GM12874 (cell line): Measurements from ENCODE around the gene PRKN.

Experiments
- CTCF ChIP-seq: IDR thresholded peaks from 2 replicates; pipeline ENCODE4 v1.5.1; 2011; ENCODE audit warnings: low read depth, mild to moderate bottlenecking, control low read depth, low read length, moderate library complexity; ENCODE audit not compliant: insufficient read depth

PRKN gene

GRCh38 chr6:161830866-161831616 is 896.5 kb downstream of the PRKN start:
- no peak for TF ChIP-seq CTCF

- no peak for TF ChIP-seq CTCF
Measured at GRCh38 chr6:161829291-161829729, 898.3 kb downstream of the PRKN start.

GRCh38 chr6:161828355-161828754 is 899.2 kb downstream of the PRKN start:
- TF ChIP-seq CTCF = no peak

GRCh38 chr6:161826512-161826911 is 901.1 kb downstream of the PRKN start:
- no peak for TF ChIP-seq CTCF

- TF ChIP-seq CTCF = no peak
Measured at GRCh38 chr6:161817881-161818280, 909.7 kb downstream of the PRKN start.

- TF ChIP-seq CTCF = no peak
Measured at GRCh38 chr6:161815965-161816364, 911.6 kb downstream of the PRKN start.

- TF ChIP-seq CTCF = no peak
Measured at GRCh38 chr6:161813156-161813555, 914.4 kb downstream of the PRKN start.
